NCI-H146 treated with DMSO at 0.1 percent for 48 hours (cell line): ENCODE measurements around the gene SEC14L2.

Source experiments
- DNase-seq: peaks from one replicate; lab custom pipeline; 2025; ENCODE audit not compliant: unreplicated experiment; lab: John Stamatoyannopoulos, UW

SEC14L2 gene

GRCh38 chr22:30404307-30404706 is 7.5 kb downstream of the SEC14L2 start:
- DNase-seq, result no peak

- no peak for DNase-seq
These were observed 8.9 kb downstream of the SEC14L2 start for GRCh38 chr22:30405731-30406130.

GRCh38 chr22:30406400-30406799 is 9.6 kb downstream of the SEC14L2 start:
- no peak for DNase-seq

- DNase-seq, result no peak
These were observed 11.7 kb downstream of the SEC14L2 start for GRCh38 chr22:30408388-30409102.

GRCh38 chr22:30411780-30412179 is 15.0 kb downstream of the SEC14L2 start:
- no peak for DNase-seq

GRCh38 chr22:30413001-30413400 is 16.2 kb downstream of the SEC14L2 start:
- no peak for DNase-seq

GRCh38 chr22:30413745-30414524 is 17.1 kb downstream of the SEC14L2 start:
- no peak for DNase-seq

- no peak for DNase-seq
These were observed 17.8 kb downstream of the SEC14L2 start for GRCh38 chr22:30414525-30415047.

- DNase-seq, result no peak
These were observed 19.6 kb downstream of the SEC14L2 start for GRCh38 chr22:30416403-30416802.

- DNase-seq, result no peak
These were observed 20.0 kb downstream of the SEC14L2 start for GRCh38 chr22:30416837-30417236.

- no peak for DNase-seq
These were observed 23.7 kb downstream of the SEC14L2 start for GRCh38 chr22:30420347-30421125.

GRCh38 chr22:30421695-30422480 is 25.1 kb downstream of the SEC14L2 start:
- no peak for DNase-seq

- DNase-seq, result peak; percentile 61
These were observed 25.9 kb downstream of the SEC14L2 start for GRCh38 chr22:30422481-30423300.

- peak; percentile 65 for DNase-seq
These were observed 26.6 kb downstream of the SEC14L2 start for GRCh38 chr22:30423301-30423958.

- DNase-seq, result peak; percentile 94
These were observed 27.2 kb downstream of the SEC14L2 start for GRCh38 chr22:30423959-30424533.

- no peak for DNase-seq
These were observed 27.9 kb downstream of the SEC14L2 start for GRCh38 chr22:30424534-30425326.

GRCh38 chr22:30425327-30425615 is 28.5 kb downstream of the SEC14L2 start:
- no peak for DNase-seq
